GM21390 (cell line): ENCODE data around the gene RBM45.
"Not testable (repeated sequence)": the region's sequence is repeated elsewhere in the genome, so short reads cannot be mapped to it uniquely, and the experiment has no call there.

ENCODE experiments used
- ATAC-seq: cut with Tn5 transposase; IDR thresholded peaks from one replicate; pipeline ENCODE4 v1.9.1; 2021; ENCODE audit not compliant: unreplicated experiment

The RBM45 gene

GRCh38 chr2:178106053-178106452 lies 6.2 kb upstream of the RBM45 start:
- ATAC-seq, result no peak

- no peak for ATAC-seq
These were observed 4.1 kb upstream of the RBM45 start for GRCh38 chr2:178108176-178108575.

- ATAC-seq, result no peak
These were observed 2.4 kb upstream of the RBM45 start for GRCh38 chr2:178109813-178110212.

- no peak for ATAC-seq
These were observed 1.6 kb upstream of the RBM45 start for GRCh38 chr2:178110681-178111080.

- ATAC-seq, result no peak
These were observed 494 bp upstream of the RBM45 start for GRCh38 chr2:178111743-178112142.

- ATAC-seq, result peak; percentile 54
These were observed 2.2 kb downstream of the RBM45 start for GRCh38 chr2:178114462-178114861.

GRCh38 chr2:178115271-178115670 lies 3.0 kb downstream of the RBM45 start:
- ATAC-seq, result no peak

GRCh38 chr2:178117725-178118124 lies 5.5 kb downstream of the RBM45 start:
- ATAC-seq, result no peak

- no peak for ATAC-seq
These were observed 7.1 kb downstream of the RBM45 start for GRCh38 chr2:178119179-178119922.

- no peak for ATAC-seq
These were observed 10.9 kb downstream of the RBM45 start for GRCh38 chr2:178123163-178123562.

GRCh38 chr2:178125125-178125524 lies 12.9 kb downstream of the RBM45 start:
- no peak for ATAC-seq

GRCh38 chr2:178125862-178126261 lies 13.6 kb downstream of the RBM45 start:
- no peak for ATAC-seq

- ATAC-seq, result no peak
These were observed 16.8 kb downstream of the RBM45 start for GRCh38 chr2:178128836-178129630.

GRCh38 chr2:178136321-178137025 lies 24.2 kb downstream of the RBM45 start:
- no peak for ATAC-seq

- ATAC-seq, result no peak
These were observed 30.2 kb downstream of the RBM45 start for GRCh38 chr2:178142274-178143065.

- no peak for ATAC-seq
These were observed 31.2 kb downstream of the RBM45 start for GRCh38 chr2:178143481-178143880.

GRCh38 chr2:178152033-178152432 lies 39.8 kb downstream of the RBM45 start:
- no peak for ATAC-seq

GRCh38 chr2:178152542-178152941 lies 40.3 kb downstream of the RBM45 start:
- no peak for ATAC-seq

- no peak for ATAC-seq
These were observed 40.7 kb downstream of the RBM45 start for GRCh38 chr2:178152977-178153376.

GRCh38 chr2:178153878-178154277 lies 41.6 kb downstream of the RBM45 start:
- not testable (repeated sequence) for ATAC-seq

GRCh38 chr2:178155524-178155923 lies 43.3 kb downstream of the RBM45 start:
- no peak for ATAC-seq
